Stimulated activated CD4-positive, alpha-beta T cell treated with anti-CD3 and anti-CD28 coated beads, Interleukin-2, amount 100 ng/mL, for 24 hours (primary cell): ENCODE data around the gene SURF1.
"Not testable (repeated sequence)": the region's sequence is repeated elsewhere in the genome, so short reads cannot be mapped to it uniquely, and the experiment has no call there.

Experiments used
- DNase-seq, 2 donors: peaks; one replicate each; pipeline ENCODE4 v3.0.0-alpha.2; 2020

SURF1 gene

DNA sequence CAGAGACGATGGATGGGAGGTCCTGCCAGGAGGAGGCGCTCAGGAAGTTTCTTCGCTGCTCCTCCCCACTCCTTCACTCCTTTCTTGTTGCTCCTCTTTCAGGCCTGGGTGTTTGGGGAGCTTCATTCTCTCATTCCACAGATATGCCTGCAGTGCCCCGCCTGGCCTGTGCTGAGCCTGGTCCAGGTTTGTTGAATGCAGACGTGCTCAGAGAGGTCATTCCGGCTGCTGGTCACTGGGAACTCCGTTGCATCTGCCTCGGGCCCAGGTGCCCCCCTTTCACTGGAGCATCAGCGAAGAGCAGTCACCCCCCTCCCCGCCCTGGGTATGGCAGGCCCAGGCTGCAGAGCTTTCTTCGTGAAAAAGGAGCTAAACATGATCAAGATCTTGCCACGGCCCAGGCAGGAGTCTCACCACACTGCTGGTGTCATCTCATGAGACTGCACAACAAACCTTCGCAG is 35.8 kb downstream of the SURF1 start:
- DNase-seq, result no peak

GRCh38 chr9:133317551-133317950 is 38.7 kb downstream of the SURF1 start:
- not testable (repeated sequence) for DNase-seq

DNA sequence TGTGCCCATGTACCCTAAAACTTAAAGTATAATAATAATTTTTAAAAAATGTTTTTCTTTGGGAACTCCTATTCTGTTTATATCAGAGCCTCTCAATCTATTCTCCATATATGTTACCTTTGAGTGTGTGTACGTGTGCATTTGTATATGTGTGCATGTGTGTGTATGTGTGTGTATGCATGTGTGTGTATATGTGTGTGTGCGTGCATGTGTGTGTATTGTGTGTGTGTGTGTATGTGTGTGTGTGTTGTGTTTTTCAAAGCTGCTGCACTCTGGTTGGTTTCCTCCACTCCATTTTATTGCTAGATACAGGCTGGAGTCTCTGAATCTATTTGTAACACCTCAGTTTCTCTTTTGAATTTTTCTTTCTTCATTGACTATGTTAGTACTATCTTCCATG is 40.3 kb downstream of the SURF1 start:
- DNase-seq, result no peak

- no peak for DNase-seq
Measured at GRCh38 chr9:133309608-133310007, 46.7 kb downstream of the SURF1 start.

GRCh38 chr9:133307301-133307700 is 49.0 kb downstream of the SURF1 start:
- DNase-seq, result no peak

GRCh38 chr9:133306242-133307204 is 49.8 kb downstream of the SURF1 start:
- no peak for DNase-seq

GRCh38 chr9:133305731-133306130 is 50.6 kb downstream of the SURF1 start:
- no peak for DNase-seq

DNA sequence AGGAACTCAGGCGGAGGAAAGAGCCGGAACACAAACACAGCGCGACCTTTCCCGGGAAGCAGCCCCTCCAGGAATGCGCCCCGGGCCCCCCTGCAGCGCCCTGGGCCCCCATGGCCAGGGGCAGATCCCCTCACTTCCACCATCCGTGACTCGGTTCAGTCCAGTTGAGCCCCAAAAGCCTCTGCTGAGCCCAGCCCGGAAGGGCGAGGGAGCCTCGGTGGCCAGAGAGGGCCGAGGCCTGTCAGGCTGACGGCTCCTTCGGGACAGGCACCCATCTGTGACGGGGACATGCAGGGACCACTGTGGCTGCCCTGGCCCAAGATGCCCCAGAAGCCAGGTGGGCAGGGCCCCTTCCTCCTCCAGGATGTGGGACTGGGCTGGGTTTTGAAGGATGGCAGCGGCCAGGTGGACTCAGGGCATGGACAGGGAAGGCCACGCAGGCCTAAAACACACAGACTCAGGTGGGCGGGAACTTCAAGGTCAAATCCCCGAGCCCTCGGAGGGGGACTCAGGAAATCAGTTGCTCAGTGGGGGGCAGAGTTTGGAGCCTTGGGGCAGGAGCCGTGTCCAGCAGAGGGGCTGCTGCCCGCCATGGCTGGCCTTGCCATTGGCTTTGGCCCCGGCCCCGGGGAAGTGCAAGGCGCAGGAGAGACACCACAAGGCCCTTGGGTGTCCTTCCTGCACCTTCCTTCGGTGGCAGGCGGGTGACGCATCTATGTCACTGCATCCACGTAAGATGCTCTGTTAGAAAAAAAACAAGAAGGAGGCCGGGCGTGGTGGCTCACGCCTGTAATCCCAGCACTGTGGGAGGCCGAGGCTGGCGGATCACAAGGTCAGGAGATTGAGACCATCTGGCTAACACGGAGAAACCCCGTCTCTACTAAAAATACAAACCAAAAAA is 51.6 kb downstream of the SURF1 start:
- no peak for DNase-seq

GRCh38 chr9:133304158-133304470 is 52.2 kb downstream of the SURF1 start:
- no peak for DNase-seq

DNA sequence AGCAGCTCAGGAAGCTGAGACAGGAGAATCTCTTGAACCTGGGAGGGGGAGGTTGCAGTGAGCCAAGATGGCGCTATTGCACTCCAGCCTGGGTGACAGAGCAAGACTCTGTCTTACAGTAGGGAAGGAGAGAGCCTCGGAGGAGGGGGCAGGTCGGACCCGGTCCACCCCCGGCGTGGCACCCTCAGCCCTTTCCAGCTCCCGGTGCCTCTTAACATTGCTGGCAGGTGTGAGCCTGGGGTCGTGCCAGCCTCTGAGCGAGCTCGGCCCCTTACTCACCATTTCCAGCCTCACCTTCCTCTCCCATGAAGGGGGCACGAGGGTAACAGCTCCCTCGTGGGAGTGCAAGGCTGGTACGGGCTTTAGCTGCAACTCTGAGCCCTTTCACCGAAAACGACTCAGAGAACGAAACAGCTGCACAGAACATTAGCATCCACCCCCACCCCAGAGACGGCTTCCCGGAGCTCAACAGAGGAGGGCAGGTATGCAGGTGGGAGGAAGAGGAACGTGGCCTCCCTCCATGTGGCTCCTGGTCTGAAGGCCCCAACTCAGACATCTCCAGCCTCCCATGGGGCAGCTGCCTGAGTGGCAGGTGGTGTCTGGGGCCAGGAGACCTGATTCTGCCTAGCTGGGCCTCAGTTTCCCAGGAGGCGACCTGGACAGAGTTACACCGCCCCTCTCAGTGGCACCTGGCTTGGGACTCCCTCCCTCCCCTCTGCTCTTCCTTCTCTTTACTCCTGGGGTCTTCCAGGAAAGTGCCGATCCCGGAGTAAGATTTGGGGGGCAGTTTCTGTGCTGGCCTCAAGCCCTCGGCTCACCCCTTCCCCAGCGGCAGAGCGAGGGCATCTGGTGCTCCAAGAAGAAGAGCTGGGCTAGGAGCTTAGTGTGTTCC is 52.8 kb downstream of the SURF1 start:
- DNase-seq, result no peak
